Right renal cortex interstitium (tissue), 3 donors: ENCODE results near the gene TPSB2. TPM values are rescaled to one million over a fixed set of nuclear protein-coding genes. Genes with fewer than 3 reads are reported as not detected.
"Not testable (repeated sequence)": the region's sequence is repeated elsewhere in the genome, so short reads cannot be mapped to it uniquely, and the experiment has no call there.

ENCODE experiments used
- DNase-seq, 3 donors: peaks; one replicate each; pipeline ENCODE4 v3.0.0-alpha.2; 2013; ENCODE audit warnings: low read depth in 3 of 3, low spot score in 2 of 3
- polyA plus RNA-seq, 3 donors: library from polyadenylated mRNA; unstranded; fragments of 120-200 nt; gene quantifications; one replicate each; pipeline ENCODE4 v1.2.1, GENCODE V29; 2013; ENCODE audit not compliant: insufficient read length in 3 of 3

The TPSB2 gene
- polyA plus RNA-seq, 3 donors: 0.15 TPM; not detected in 2

DNA sequence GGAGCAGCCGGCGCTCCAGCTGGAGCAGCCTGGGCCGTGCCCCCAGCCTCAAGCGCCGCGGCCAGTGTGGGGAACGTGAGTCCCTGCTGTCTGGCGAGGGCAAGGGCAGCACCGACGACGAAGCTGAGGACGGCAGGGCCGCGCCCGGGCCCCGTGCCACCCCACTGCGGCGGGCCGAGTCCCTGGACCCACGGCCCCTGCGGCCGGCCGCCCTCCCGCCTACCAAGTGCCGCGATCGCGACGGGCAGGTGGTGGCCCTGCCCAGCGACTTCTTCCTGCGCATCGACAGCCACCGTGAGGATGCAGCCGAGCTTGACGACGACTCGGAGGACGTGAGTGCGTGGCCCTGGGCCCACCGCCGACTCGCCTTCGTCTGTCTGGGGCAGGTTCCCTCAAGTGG is 20.9 kb downstream of the TPSB2 start:
- DNase-seq: no peak

DNA sequence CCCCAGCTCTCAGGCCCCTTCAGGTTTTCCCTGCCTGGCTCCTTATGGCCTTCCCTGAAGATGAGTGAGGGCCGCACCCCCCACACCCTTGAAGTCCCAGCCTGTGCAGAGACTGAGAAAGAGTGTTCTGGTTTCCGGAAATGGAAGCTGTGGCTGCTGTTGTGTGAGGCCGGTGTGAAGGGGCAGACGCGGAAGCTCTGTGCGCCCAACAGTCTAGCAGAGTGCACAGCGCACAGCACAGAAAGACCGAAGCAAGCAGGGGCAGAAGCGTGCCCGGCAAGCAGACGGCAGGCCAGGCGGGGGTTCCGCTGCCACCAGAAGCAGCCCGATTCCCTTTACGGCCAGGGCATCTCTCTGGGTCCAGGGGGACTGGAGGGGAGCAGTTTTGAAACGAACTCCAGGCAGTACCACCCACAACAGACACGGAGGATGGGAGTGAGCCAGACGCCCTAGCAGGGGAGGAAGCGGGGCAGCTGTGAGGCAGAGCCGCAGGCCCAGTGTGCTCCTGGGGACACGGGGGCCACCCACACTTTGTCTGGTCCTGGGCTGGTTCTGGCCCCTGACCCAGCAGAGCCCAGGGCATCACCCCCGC is 21.6 kb downstream of the TPSB2 start:
- DNase-seq: no peak

DNA sequence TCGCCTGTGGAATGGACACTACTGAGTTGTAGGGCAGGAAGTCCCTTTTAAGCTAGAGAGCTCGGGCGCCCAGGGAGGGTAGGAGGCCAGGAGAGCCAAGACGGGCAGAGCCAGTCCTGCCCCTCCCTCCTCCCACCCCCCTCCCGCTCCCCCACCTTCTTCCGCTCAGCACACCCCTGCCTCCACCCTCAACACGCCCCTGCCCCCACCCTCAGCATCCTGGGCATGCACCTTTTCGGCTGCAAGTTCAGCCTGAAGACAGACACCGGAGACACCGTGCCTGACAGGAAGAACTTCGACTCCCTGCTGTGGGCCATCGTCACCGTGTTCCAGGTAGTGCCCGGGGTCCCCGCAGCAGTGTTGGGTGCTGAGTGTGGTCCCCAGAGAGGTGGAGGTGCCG is 23.2 kb downstream of the TPSB2 start:
- no peak for DNase-seq

DNA sequence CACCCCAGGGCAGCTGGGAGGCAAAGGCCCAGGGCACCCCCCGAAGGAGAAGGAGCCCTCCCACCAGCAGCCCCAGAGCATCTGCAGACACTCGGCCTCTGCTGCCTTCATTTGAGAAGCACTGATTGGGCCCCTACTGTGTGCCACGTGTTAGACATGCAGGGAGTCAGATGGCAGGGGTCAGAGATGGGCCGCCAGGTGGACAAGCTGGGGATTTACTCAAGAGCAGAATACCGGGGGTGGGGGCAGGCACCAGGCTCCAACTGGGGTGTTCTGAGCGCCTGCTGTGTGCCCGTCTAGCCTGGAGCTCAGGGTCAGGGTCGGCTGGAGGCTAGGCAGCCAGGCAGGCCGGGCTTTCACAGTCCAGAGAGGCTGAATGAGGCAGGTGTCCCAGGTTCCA is 23.7 kb downstream of the TPSB2 start:
- DNase-seq: no peak

DNA sequence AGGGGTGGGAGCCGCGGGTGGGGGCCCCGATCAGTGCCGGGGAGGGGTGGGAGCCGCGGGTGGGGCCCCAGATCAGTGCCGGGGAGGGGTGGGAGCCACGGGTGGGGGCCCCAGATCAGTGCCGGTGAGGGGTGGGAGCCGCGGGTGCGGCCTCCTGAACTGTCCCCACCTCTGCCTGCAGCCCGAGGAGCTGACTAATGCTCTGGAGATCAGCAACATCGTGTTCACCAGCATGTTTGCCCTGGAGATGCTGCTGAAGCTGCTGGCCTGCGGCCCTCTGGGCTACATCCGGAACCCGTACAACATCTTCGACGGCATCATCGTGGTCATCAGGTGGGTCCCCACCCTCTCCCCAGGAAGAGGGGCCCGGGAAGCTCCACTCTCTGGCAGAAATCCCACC is 25.1 kb downstream of the TPSB2 start:
- no peak for DNase-seq

DNA sequence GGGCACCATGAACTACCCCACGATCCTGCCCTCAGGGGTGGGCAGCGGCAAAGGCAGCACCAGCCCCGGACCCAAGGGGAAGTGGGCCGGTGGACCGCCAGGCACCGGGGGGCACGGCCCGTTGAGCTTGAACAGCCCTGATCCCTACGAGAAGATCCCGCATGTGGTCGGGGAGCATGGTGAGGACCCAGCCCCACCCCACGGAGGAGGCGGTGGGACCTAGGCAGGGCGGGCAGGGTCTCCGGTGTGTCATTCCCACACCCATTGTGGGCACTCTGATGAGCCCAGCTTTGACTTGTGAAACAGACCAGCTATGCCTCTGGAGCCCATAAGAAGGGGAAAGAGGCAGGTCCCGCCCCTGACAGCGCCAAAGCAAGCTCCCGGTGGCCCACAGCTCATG is 27.7 kb downstream of the TPSB2 start:
- no peak for DNase-seq

DNA sequence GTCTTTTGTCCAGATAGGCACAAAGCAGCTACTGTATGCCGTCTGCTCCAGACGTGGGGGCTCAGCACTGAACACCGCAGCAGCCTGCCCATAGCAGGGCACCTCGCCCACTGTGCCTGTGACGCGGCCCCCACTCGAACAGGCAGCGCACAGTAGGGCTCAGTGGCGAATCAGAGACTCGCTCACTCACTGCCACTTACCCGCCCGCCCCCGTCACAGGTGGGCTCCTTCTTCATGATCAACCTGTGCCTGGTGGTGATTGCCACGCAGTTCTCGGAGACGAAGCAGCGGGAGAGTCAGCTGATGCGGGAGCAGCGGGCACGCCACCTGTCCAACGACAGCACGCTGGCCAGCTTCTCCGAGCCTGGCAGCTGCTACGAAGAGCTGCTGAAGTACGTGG is 28.5 kb downstream of the TPSB2 start:
- no peak for DNase-seq

DNA sequence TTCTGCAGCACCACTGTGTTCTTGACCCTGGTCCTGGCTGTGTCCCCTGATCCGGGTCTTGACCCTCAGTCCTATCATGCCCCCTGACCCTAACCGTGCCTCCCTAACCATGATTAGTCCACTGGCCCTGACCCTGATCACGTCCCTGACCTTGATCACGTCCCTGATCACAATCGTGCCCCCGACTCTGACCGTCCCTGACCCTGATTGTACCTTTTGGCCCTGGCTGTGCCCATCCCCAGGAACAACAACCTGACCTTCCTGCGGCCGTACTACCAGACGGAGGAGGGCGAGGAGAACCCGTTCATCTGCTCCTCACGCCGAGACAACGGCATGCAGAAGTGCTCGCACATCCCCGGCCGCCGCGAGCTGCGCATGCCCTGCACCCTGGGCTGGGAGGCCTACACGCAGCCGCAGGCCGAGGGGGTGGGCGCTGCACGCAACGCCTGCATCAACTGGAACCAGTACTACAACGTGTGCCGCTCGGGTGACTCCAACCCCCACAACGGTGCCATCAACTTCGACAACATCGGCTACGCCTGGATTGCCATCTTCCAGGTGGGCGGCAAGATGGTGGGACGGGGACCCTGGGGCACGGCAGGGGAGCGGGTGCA is 29.9 kb downstream of the TPSB2 start:
- no peak for DNase-seq

DNA sequence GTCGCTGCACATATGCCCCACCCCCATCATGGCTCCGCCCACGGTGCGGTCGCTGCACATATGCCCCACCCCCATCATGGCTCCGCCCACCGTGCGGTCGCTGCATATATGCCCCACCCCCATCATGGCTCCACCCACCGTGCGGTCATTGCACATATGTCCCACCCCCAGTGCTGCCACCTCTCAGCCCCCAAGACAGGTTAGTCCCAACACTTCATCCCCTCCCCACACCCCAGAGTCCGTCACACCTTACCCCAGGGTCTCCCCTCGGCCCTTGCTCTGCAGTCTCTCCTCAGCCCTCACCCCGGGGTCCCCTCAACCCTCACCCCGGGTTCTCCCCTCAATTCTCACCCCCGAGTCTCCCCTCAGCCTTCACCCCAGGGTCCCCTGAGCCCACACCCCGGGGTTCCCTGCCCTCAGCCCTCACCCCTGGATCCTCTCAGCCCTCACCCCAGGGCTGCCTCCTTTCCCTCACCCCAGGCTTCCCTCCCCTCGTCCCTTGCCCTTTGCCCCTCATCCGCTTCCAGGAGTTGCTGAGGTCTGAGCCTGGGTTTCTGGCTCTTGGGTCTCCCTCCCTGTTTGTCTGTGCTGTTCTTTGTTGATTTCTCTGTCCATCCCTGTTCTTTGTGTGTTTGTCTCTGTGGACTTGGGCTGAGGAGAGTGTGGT is 30.5 kb downstream of the TPSB2 start:
- DNase-seq: no peak

DNA sequence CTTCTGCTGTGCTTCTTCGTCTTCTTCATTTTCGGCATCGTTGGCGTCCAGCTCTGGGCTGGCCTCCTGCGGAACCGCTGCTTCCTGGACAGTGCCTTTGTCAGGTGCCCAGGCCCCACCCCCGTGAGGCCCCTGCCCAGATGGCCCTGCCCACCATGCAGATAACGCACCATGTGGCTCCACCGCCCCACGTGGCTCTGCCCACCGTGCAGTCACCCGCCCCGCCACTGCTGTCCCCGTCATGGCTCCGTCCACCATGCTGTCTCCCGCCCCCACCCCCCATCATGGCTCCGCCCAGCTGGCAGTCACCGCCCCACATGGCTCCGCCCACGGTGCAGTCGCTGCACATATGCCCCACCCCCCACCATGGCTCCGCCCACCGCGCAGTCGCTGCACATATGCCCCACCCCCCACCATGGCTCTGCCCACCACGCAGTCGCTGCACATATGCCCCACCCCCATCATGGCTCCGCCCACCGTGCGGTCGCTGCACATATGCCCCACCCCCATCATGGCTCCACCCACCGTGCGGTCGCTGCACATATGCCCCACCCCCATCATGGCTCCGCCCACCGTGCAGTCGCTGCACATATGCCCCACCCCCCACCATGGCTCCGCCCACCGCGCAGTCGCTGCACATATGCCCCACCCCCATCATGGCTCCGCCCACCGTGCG is 31.2 kb downstream of the TPSB2 start:
- not testable (repeated sequence) for DNase-seq

DNA sequence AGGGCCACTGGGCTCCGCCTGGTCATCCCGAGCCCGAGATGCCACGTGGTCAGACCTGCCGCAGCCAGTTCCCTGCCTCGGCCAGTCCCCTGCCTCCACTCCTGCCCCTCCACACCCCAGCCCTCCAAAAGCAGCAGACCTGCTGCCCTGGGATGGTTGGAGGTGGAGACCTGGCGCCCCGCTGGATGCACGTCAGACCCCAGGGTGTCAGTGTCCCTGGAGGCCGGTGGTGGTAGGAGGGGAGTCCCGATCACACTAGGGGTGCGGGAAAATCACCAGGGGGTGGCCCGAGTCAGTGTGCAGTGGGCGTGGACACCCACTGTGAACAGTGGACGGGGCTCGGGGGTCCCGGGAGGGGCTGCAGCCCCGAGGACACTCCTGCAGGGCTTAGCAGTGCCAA is 31.8 kb downstream of the TPSB2 start:
- DNase-seq: no peak

DNA sequence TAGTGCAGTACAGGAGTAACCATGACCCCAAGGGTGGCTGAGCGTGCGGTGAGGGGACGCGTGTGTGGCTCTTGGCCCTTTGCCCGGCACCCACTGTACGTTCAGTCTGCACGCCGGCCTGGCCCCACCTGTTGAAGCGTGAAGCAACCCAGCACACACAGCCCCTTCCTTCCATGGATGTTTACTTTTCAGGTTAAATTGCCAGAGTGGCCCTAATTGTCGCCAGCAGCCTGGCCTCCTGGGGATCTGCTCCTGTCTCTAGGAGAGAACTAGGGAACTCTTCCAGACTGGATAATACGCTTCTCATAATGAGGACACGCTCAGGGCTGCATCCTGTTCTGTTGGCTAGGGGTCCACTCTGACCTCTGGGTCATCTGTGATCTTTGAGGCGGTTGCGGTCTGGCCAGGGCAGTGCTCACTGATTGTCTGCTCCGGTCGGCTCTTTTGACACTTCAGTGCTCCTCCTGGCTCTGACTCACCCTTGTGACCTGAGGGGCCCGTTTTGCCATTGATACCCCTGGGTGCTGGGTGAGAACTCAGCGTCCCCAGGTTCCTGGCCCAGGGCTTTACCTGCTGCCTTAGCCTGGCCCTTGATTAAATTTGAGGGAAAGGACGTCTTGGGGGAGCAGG is 32.6 kb downstream of the TPSB2 start:
- no peak for DNase-seq

DNA sequence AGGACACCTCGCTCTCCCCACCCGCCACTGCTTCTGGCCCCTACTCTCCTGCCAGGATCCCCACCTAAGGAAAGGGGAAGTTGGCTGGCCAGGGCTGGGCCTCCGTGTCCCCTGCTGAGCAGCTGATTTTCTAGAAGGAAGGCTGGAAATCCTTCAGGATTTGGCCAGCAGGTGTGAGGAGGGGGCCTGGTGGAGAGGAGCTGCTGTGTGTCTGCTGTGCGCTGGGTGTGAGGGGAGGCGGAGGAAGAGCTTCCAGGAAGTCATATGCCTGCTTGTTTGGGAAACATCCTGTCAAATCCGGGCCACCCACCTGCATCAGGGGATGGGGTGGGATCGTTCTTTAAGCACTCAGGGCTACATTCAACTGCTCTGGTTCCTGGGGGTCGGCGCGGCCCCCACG is 33.5 kb downstream of the TPSB2 start:
- no peak for DNase-seq

DNA sequence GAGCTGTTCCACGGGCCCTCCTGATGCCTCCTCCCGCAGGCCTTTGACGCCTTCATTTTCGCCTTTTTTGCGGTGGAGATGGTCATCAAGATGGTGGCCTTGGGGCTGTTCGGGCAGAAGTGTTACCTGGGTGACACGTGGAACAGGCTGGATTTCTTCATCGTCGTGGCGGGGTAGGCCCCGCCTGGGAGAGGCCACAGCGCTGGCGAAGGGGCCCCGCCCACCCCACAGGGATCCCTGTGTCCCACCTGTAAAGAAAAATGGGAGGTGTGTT is 34.7 kb downstream of the TPSB2 start:
- no peak for DNase-seq

DNA sequence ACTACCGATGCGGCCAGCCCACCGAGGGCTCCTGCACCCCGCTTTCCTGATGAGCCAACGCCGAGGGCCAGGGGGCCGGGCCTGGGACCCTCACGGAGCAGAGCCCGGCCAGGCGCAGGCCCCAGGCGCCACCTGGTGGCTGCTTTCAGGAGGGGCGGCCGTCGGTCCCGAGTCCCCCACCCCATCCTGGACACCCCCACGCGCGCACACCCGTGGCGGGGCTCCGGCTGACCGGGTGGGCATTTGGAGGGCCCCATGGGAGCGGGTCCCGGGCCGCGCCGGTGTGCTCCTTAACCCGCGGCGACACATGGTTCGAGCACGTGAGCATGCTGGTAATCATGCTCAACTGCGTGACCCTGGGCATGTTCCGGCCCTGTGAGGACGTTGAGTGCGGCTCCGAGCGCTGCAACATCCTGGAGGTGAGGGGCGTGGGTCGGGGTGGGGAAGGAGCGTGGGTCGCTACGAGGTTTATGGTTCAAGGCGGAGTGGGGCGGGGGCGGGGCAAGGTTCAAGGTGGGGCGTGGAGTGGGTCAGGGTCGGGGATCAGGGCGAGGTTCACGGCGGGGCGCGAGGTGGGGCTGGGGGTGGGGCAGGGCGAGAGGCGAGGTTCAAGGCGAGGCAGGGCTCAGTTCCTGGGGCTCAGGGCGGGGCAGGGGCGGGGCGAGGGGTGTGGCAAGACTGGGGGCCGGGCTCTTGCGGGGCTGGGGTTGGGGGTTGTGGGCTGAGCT is 35.2 kb downstream of the TPSB2 start:
- no peak for DNase-seq

DNA sequence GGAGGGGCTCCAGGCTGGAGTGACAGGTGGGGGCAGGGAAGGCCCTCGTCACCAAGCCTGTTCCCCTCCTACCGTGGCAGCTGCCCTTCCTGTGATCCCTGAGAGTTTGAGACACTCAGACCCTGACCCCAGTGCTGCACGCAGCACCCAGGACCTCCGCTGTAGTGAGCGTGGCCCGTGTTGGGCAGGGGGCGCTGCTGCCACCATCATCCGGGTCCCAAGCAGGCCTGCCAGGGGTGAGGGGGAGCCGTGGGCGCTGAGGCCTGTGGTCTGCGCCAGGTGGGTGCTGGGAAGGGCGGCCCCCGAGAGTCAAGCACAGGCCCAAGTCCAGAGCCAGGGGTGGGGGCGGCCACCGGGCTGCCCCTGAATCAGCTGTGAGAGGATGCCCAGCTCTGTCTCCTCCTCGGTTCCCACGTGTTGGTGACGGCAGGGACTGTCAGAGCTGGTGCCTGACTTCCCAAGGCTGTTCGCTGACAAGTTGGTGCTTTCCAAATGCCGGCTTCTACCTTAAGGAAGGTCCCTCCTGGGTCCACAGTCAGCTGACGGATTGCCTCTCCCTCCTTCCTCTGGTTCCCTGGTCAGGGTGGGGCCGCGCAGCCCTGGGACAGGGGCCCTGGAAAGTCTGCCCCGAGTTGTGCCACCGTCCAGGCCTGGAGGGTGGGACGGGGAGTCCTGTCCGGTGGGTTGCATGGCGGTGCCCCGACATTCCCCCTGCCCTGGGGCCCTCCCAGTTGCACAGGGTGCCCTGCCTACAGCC is 36.0 kb downstream of the TPSB2 start:
- DNase-seq: no peak

DNA sequence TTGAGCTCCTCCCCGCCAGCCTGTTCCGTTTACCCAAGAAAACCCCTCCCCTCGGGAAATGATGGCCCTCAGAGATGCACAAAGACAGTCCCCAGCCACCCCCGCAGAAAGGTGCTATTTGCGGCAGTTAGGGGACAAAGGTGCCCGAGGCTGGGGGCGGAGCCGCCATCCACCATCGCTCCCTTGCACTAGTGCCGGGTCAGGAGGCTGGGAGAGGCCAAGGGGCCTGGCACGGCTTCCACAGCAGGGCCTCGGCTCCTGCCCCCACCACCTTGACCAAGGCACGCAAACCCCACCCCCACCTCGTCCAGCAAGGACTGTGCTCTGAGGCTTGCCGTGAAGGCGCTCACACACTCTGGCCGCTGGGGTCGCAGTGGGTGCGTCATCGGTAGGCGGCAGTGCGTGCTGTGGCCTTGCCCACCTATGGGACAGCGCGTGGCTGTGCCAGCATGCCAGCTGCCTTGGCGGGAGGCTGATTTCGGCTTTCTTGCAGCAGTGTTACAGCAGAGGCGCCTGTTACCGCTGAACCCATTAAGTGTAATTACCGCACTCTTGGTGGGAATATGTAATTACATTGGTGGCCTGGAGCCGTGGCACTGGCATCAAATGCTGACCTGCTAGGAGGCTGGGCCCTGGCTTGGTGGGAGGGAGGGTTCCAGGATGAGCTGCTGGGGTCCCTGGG is 36.7 kb downstream of the TPSB2 start:
- no peak for DNase-seq

DNA sequence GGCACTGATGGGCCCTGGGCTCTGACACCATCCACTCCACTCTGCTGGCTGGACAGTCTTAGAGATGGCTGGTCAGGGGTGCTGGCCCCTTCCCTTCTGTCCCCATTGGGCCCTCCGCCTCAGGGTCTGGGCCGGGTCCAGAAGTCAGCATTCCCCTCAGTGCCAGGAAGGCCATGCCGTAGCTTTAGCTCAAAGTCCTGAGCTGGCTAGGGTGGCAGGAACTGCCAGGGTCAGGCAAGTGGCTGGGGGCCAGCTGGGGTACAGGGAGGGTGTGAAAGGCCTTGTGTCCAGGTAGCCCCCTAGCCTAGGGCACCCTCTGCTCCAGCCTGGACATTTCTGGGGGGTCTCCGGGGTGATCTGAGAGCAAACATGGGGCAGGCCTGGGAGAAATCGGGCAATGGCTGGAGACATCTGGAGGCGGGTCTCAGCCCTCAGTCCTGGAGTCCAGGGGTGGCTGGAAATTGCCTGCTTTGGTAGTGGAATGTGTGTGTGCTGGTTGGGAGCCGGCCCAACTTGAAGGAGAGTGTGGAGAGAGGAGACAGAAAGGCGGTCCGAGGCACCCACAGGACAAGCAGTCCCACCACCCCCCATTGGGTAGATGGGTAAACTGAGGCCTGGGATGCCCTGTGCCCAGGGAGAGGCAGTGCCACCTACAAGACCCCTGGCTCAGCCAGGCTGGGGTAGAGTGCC is 37.5 kb downstream of the TPSB2 start:
- DNase-seq: no peak

DNA sequence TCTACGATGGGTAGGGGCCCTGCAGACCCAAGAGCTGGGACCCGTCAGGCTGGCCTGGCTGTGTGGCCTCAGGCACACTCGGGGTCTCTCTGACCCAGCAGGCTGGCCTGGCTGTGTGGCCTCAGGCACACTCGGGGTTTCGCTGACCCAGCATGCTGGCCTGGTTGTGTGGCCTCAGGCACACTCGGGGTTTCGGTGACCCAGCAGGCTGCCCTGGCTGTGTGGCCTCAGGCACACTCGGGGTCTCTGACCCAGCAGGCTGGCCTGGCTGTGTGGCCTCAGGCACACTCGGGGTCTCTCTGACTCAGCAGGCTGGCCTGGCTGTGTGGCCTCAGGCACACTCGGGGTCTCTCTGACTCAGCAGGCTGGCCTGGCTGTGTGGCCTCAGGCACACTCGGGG is 39.2 kb downstream of the TPSB2 start:
- DNase-seq: not testable (repeated sequence)
